Fibroblast of mammary gland (primary cell): ENCODE data around the gene HOPX.

ENCODE experiments used
- DNase-seq: peaks from one replicate; pipeline ENCODE4 v3.0.0-alpha.2; 2010; ENCODE audit warnings: low read depth
- H3K4me3 ChIP-seq: 2 replicates; pipeline ENCODE4 v1.5.1; 2011; ENCODE audit warnings: low read depth, mild to moderate bottlenecking, low read length, moderate library complexity; ENCODE audit not compliant: control insufficient read depth
- TF ChIP-seq, protein P1 (sequence below): conservative IDR thresholded peaks from 2 replicates; pipeline ENCODE4 v1.5.1; 2011; ENCODE audit warnings: low read depth, low read length, inconsistent platforms; ENCODE audit not compliant: control insufficient read depth, insufficient read depth

HOPX gene

GRCh38 chr4:56708146-56708545, 27.1 kb upstream of the HOPX start:
- no peak overlapping the region for H3K4me3 ChIP-seq
- no peak for DNase-seq
- TF ChIP-seq, protein P1, sequence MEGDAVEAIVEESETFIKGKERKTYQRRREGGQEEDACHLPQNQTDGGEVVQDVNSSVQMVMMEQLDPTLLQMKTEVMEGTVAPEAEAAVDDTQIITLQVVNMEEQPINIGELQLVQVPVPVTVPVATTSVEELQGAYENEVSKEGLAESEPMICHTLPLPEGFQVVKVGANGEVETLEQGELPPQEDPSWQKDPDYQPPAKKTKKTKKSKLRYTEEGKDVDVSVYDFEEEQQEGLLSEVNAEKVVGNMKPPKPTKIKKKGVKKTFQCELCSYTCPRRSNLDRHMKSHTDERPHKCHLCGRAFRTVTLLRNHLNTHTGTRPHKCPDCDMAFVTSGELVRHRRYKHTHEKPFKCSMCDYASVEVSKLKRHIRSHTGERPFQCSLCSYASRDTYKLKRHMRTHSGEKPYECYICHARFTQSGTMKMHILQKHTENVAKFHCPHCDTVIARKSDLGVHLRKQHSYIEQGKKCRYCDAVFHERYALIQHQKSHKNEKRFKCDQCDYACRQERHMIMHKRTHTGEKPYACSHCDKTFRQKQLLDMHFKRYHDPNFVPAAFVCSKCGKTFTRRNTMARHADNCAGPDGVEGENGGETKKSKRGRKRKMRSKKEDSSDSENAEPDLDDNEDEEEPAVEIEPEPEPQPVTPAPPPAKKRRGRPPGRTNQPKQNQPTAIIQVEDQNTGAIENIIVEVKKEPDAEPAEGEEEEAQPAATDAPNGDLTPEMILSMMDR: no peak

DNA sequence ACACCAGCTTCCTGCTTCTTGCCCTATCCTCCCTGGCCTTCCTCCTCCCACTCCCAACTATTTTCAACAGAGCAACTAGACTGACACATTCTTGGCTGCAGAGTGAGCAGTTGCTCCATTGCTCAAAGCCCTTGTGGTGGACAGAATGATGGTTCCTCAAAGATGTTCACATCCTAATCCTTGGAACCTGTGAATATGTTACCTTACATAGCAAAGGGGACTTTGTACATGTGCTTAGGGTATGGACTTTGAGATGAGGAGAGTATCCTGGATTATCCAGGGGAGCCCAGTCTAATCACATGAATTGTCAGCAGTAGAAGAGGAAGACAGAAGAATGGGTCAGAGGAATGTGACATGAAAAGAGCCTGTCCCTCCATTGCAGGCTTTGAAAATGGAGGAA, 24.9 kb upstream of the HOPX start:
- no peak overlapping the region for H3K4me3 ChIP-seq
- DNase-seq: no peak
- TF ChIP-seq, protein P1: no peak

GRCh38 chr4:56705334-56705733, 24.2 kb upstream of the HOPX start:
- no peak overlapping the region for H3K4me3 ChIP-seq
- TF ChIP-seq, protein P1: no peak
- DNase-seq: no peak

GRCh38 chr4:56704089-56704871, 23.2 kb upstream of the HOPX start:
- H3K4me3 ChIP-seq: no peak overlapping the region
- TF ChIP-seq, protein P1: no peak
- DNase-seq: no peak

GRCh38 chr4:56703378-56703777, 22.3 kb upstream of the HOPX start:
- DNase-seq: no peak
- TF ChIP-seq, protein P1: no peak
- H3K4me3 ChIP-seq: no peak overlapping the region

- no peak for DNase-seq
- TF ChIP-seq, protein P1: no peak
- no peak overlapping the region for H3K4me3 ChIP-seq
Measured at GRCh38 chr4:56701644-56702043, 20.5 kb upstream of the HOPX start.
